GM11168 (cell line): ENCODE results near the gene GHR.

Experiments
- in situ Hi-C: fragments of 300-500 bp; cut with MboI; formaldehyde crosslinking; loops from one replicate; pipeline ENCODE4 v1.12.0; 2022; ENCODE audit warnings: low sequenced_read_pairs; ENCODE audit not compliant: unreplicated experiment

The GHR gene

GRCh38 chr5:42756606-42757601, 333.7 kb downstream of the GHR start, which contains the start of gene CCDC152:
TSS of gene CCDC152 (plus strand) at chr5:42756818. CDS start at chr5:42759122, 2,304 bp downstream.
- in situ Hi-C loops: no loop called here

- in situ Hi-C loops: no loop called here
Measured at GRCh38 chr5:42759456-42759855, 336.2 kb downstream of the GHR start.

GRCh38 chr5:42760426-42760825, 337.2 kb downstream of the GHR start:
- in situ Hi-C loops: no loop called here

- in situ Hi-C loops: no loop called here
Measured at GRCh38 chr5:42761791-42762190, 338.6 kb downstream of the GHR start.

GRCh38 chr5:42767491-42768105, 344.4 kb downstream of the GHR start:
- in situ Hi-C loops: no loop called here

- in situ Hi-C loops: no loop called here
Measured at GRCh38 chr5:42768106-42768504, 344.9 kb downstream of the GHR start.

- in situ Hi-C loops: no loop called here
Measured at GRCh38 chr5:42770003-42770402, 346.8 kb downstream of the GHR start.
